HCT116 (cell line): ENCODE data around the gene SAMD4B. TPM values are rescaled to one million over a fixed set of nuclear protein-coding genes. Genes with fewer than 3 reads are reported as not detected.

Experiments used
- ATAC-seq: fragments of 200-7000 bp; cut with Tn5 transposase; 2 replicates; pipeline ENCODE4 v1.9.1; 2020; ENCODE audit warnings: mild to moderate bottlenecking, moderate library complexity
- BruUV-seq: library from RNA; stranded (reverse); fragments of 400-500 nt; replicated peaks from 2 replicates; lab custom pipeline; 2021; lab: Mats Ljungman, UMichigan
- CTCF ChIA-PET: fragments of 300-600 bp; sonication (Branson Sonifier 250); formaldehyde crosslinking; loops from one replicate; lab custom pipeline; 2021; ENCODE audit warnings: antibody characterized with exemption; lab: Charles Lee
- POLR2A ChIA-PET: fragments of 300-600, 350-600 bp; sonication (Branson Sonifier 250); formaldehyde crosslinking; loops from one replicate; lab custom pipeline; 2021; ENCODE audit warnings: antibody characterized with exemption; lab: Charles Lee
- RAD21 ChIA-PET, 2 experiments: fragments of 300-600 bp; sonication (Branson Sonifier 250); formaldehyde crosslinking; loops; one replicate each; lab custom pipeline; 2023; ENCODE audit warnings: low total read pairs in 2 of 2; ENCODE audit not compliant: uncharacterized antibody in 2 of 2, unreplicated experiment in 2 of 2, low non-redundant PET in 1 of 2; lab: Charles Lee
- DNase-seq: peaks from one replicate; pipeline ENCODE4 v3.0.0-alpha.2; 2010; ENCODE audit warnings: low read depth, low spot score
- H2AFZ ChIP-seq: fragments of 200-600 bp; shearing (Covaris generic), sonication (generic); 2 replicates; pipeline ENCODE4 v1.6.1; 2017; ENCODE audit warnings: low read depth, mixed run types, mixed read lengths, antibody characterized with exemption, low read length; ENCODE audit not compliant: poor library complexity, severe bottlenecking
- H3K27ac ChIP-seq: 2 replicates; pipeline ENCODE4 v1.5.1; 2012; ENCODE audit warnings: low read depth, low read length
- H3K27me3 ChIP-seq: fragments of 200-600 bp; sonication (generic); 2 replicates; pipeline ENCODE4 v1.6.1; 2016; ENCODE audit warnings: mixed run types, low read length, mixed read lengths; ENCODE audit not compliant: insufficient read depth
- H3K36me3 ChIP-seq, 2 experiments: fragments of 200-500 bp in 1 of 2; fragments of 200-600 bp in 1 of 2; sonication (Bioruptor generic) in 1 of 2; sonication (generic) in 1 of 2; 2 replicates each; pipeline versions ENCODE4 v1.5.1 to v1.6.1; 2014 to 2016; ENCODE audit warnings: low read length in 2 of 2, inconsistent platforms in 1 of 2, mixed read lengths in 1 of 2, mixed run types in 1 of 2; ENCODE audit not compliant: insufficient read depth in 2 of 2, control insufficient read depth in 1 of 2
- H3K4me1 ChIP-seq, 2 experiments: fragments of 200-600 bp in 1 of 2; sonication (generic) in 1 of 2; 2 replicates each; pipeline versions ENCODE4 v1.5.1 to v1.6.1; 2012 to 2017; ENCODE audit warnings: low read length in 2 of 2, inconsistent platforms in 1 of 2, mild to moderate bottlenecking in 1 of 2, mixed read lengths in 1 of 2, mixed run types in 1 of 2, moderate library complexity in 1 of 2; ENCODE audit not compliant: insufficient read depth in 2 of 2, control insufficient read depth in 1 of 2
- H3K4me2 ChIP-seq: fragments of 200-600 bp; sonication (generic); 2 replicates; pipeline ENCODE4 v1.6.1; 2017; ENCODE audit warnings: mixed run types, low read length, mixed read lengths
- H3K4me3 ChIP-seq, 2 experiments: fragments of 200-600 bp in 1 of 2; sonication (generic) in 1 of 2; replicated peaks in 1 of 2; 2 replicates each; pipeline ENCODE4 v1.5.1; 2011 to 2016; ENCODE audit warnings: low read length in 2 of 2, control low read depth in 1 of 2, low read depth in 1 of 2, mild to moderate bottlenecking in 1 of 2, mixed read lengths in 1 of 2, mixed run types in 1 of 2
- H3K79me2 ChIP-seq: fragments of 200-600 bp; sonication (generic); 2 replicates; pipeline ENCODE4 v1.6.1; 2017; ENCODE audit warnings: mild to moderate bottlenecking, mixed run types, low read length, moderate library complexity, mixed read lengths; ENCODE audit not compliant: insufficient read depth
- H3K9ac ChIP-seq: fragments of 200-600 bp; sonication (generic); 2 replicates; pipeline ENCODE4 v1.6.1; 2016; ENCODE audit warnings: low read length, mixed read lengths
- H3K9me2 ChIP-seq: fragments of 200-600 bp; sonication (generic), shearing (Covaris generic); 2 replicates; pipeline ENCODE4 v1.6.1; 2017; ENCODE audit warnings: mixed run types, mild to moderate bottlenecking, moderate library complexity; ENCODE audit not compliant: insufficient read depth
- H3K9me3 ChIP-seq, 2 experiments: fragments of 200-500 bp in 1 of 2; fragments of 200-600 bp in 1 of 2; sonication (Bioruptor generic) in 1 of 2; sonication (generic) in 1 of 2; 2 replicates each; pipeline ENCODE4 v1.6.1; 2014 to 2017; ENCODE audit warnings: low read length in 2 of 2, mixed read lengths in 2 of 2, inconsistent platforms in 1 of 2, low read depth in 1 of 2, mild to moderate bottlenecking in 1 of 2, mixed run types in 1 of 2, moderate library complexity in 1 of 2; ENCODE audit not compliant: control insufficient read depth in 1 of 2, insufficient read depth in 1 of 2
- H4K20me1 ChIP-seq: fragments of 200-600 bp; sonication (generic), shearing (Covaris generic); 2 replicates; pipeline ENCODE4 v1.6.1; 2017; ENCODE audit warnings: mixed run types, mild to moderate bottlenecking, moderate library complexity; ENCODE audit not compliant: insufficient read depth
- ATF3 ChIP-seq: IDR thresholded peaks from 2 replicates; pipeline ENCODE4 v1.6.1; 2012
- CEBPB ChIP-seq: IDR thresholded peaks from 2 replicates; pipeline ENCODE4 v1.6.1; 2012; ENCODE audit warnings: low read depth
- CTCF ChIP-seq, 3 experiments: fragments of 200-600 bp in 1 of 3; sonication (generic) in 1 of 3; IDR thresholded peaks in 2 of 3; conservative IDR thresholded peaks in 1 of 3; 2 replicates each; pipeline ENCODE4 v1.5.1; 2012 to 2017; ENCODE audit warnings: low read depth in 2 of 3, low read length in 2 of 3, antibody characterized with exemption in 1 of 3, borderline replicate concordance in 1 of 3, control low read depth in 1 of 3, mild to moderate bottlenecking in 1 of 3, mixed read lengths in 1 of 3, mixed run types in 1 of 3, moderate library complexity in 1 of 3; ENCODE audit not compliant: insufficient read depth in 1 of 3
- EGR1 ChIP-seq: IDR thresholded peaks from 2 replicates; pipeline ENCODE4 v1.6.1; 2012; ENCODE audit warnings: low read depth
- ELF1 ChIP-seq: IDR thresholded peaks from 2 replicates; pipeline ENCODE4 v1.6.1; 2012; ENCODE audit warnings: low read depth, borderline replicate concordance
- EZH2 ChIP-seq: fragments of 200-600 bp; sonication (generic); IDR thresholded peaks from 2 replicates; pipeline ENCODE4 v1.6.1; 2017; ENCODE audit warnings: antibody characterized with exemption, mixed run types
- FOSL1 ChIP-seq: IDR thresholded peaks from 2 replicates; pipeline ENCODE4 v1.6.1; 2012; ENCODE audit warnings: low read depth
- JUND ChIP-seq: IDR thresholded peaks from 2 replicates; pipeline ENCODE4 v1.6.1; 2012
- MAX ChIP-seq: IDR thresholded peaks from 2 replicates; pipeline ENCODE4 v1.6.1; 2012
- POLR2AphosphoS5 ChIP-seq: IDR thresholded peaks from 2 replicates; pipeline ENCODE4 v1.6.1; 2011; ENCODE audit warnings: mild to moderate bottlenecking, low read depth, low read length, moderate library complexity
- RAD21 ChIP-seq: IDR thresholded peaks from 2 replicates; pipeline ENCODE4 v1.6.1; 2012; ENCODE audit warnings: low read depth, mild to moderate bottlenecking
- REST ChIP-seq: IDR thresholded peaks from 2 replicates; pipeline ENCODE4 v1.6.1; 2012; ENCODE audit warnings: low read depth
- SIN3A ChIP-seq: IDR thresholded peaks from 2 replicates; pipeline ENCODE4 v1.6.1; 2012; ENCODE audit warnings: low read depth
- SRF ChIP-seq: IDR thresholded peaks from 2 replicates; pipeline ENCODE4 v1.6.1; 2012; ENCODE audit warnings: low read depth
- TCF7L2 ChIP-seq: IDR thresholded peaks from 2 replicates; pipeline ENCODE4 v1.7.0; 2011; ENCODE audit warnings: borderline replicate concordance, inconsistent platforms; ENCODE audit not compliant: insufficient read depth, insufficient read length; ENCODE audit errors: extremely low read depth
- YY1 ChIP-seq: IDR thresholded peaks from 2 replicates; pipeline ENCODE4 v1.6.1; 2011; ENCODE audit warnings: low read length, low read depth, moderate library complexity, mild to moderate bottlenecking; ENCODE audit not compliant: insufficient replicate concordance; ENCODE audit errors: extremely low read depth
- ZBTB33 ChIP-seq: IDR thresholded peaks from 2 replicates; pipeline ENCODE4 v1.6.1; 2011; ENCODE audit warnings: mild to moderate bottlenecking, low read length, moderate library complexity; ENCODE audit not compliant: insufficient replicate concordance; ENCODE audit errors: extremely low read depth
- ZNF274 ChIP-seq: fragments of 200-500 bp; sonication (Bioruptor generic); IDR thresholded peaks from 2 replicates; pipeline ENCODE4 v1.6.1; 2014; ENCODE audit warnings: mild to moderate bottlenecking, low read depth, low read length, inconsistent platforms
- intact Hi-C: fragments of 100-400 bp; cut with micrococcal nuclease; formaldehyde crosslinking; loops from 2 replicates; pipeline ENCODE4 v1.10.0; 2022
- total RNA-seq: library from RNA; stranded (reverse); gene quantifications from one replicate; pipeline ENCODE4 v1.2.1, GENCODE V29; 2021; ENCODE audit not compliant: unreplicated experiment

Gene SAMD4B
- total RNA-seq, 1 experiment from 2014 or later, result 127 TPM

GRCh38 chr19:39370735-39371134 is 28.5 kb downstream of the SAMD4B start:
- CTCF ChIA-PET, result no interaction called here
- RAD21 ChIA-PET, result no interaction called here
- H3K4me2 ChIP-seq, result no peak overlapping the region

More at GRCh38 chr19:39370735-39371134, 28.5 kb downstream of the SAMD4B start:
- DNase-seq (no peak), ATAC-seq (no peak)
- POLR2A ChIA-PET, result interaction anchor here (0.6 kb wide), 1 partner anchor 1104 kb away, joined by 3 read pairs; no protein-coding TSS in a partner anchor
- no peaks in the 10 kb centered on the region for H3K9me3 ChIP-seq
- TF ChIP-seq CEBPB, result no peak
- TF ChIP-seq SIN3A, result no peak
- no peak for TF ChIP-seq CTCF (IDR thresholded peaks at IDR 0.05 in 2 of 3, conservative IDR thresholded peaks at IDR 0.05 in 1 of 3; ENCODE audit: borderline replicate concordance in 1 of 3, insufficient read depth in 1 of 3, low read depth in 2 of 3, low read length in 2 of 3)
- no peak for TF ChIP-seq REST
- TF ChIP-seq ATF3, result no peak
- no peak for TF ChIP-seq FOSL1
- no peak for TF ChIP-seq POLR2AphosphoS5
- TF ChIP-seq RAD21, result no peak
- TF ChIP-seq ELF1, result no peak
- no peak for TF ChIP-seq ZBTB33
- no peak for TF ChIP-seq ZNF274
- no peak for TF ChIP-seq MAX
- no peak for TF ChIP-seq JUND
- TF ChIP-seq TCF7L2, result no peak
- no peak for TF ChIP-seq EZH2
- TF ChIP-seq YY1, result no peak
- TF ChIP-seq EGR1, result no peak
- TF ChIP-seq SRF, result no peak
- TF ChIP-seq, all 23 proteins: peak for 0
- peaks cover 26 to 46% of the 10 kb centered on the region in 2 experiments for H3K36me3 ChIP-seq
- no peak overlapping the region for H2AFZ ChIP-seq
- no peak overlapping the region for H3K4me3 ChIP-seq
- H4K20me1 ChIP-seq, result no peaks in the 10 kb centered on the region
- no peaks in the 10 kb centered on the region for H3K9me2 ChIP-seq
- intact Hi-C loops, result no loop called here
- no TSS peak for BruUV-seq
- H3K4me1 ChIP-seq, result no peaks in the 10 kb centered on the region
- H3K27me3 ChIP-seq, result no peaks in the 10 kb centered on the region
- no peak overlapping the region for H3K27ac ChIP-seq
- no peak overlapping the region for H3K9ac ChIP-seq
- H3K79me2 ChIP-seq, result no peaks in the 10 kb centered on the region
